HEK293 (cell line): ENCODE data around the gene SLC12A4.
A peak's percentile ranks its signal among the peaks of the same experiment; 100 is the strongest.

Source experiments
- BCL11A ChIP-seq: fragments of 450-650 bp; formaldehyde crosslinking; IDR thresholded peaks from 2 replicates; pipeline ENCODE4 v1.5.1; 2016; ENCODE audit warnings: low read depth, missing biosample characterization, missing genetic modification characterization
- GFI1B ChIP-seq: fragments of 450-650 bp; formaldehyde crosslinking; IDR thresholded peaks from 2 replicates; pipeline ENCODE4 v1.5.1; 2016; ENCODE audit warnings: missing biosample characterization, missing genetic modification characterization
- GLI4 ChIP-seq: fragments of 450-650 bp; formaldehyde crosslinking; IDR thresholded peaks from 2 replicates; pipeline ENCODE4 v1.5.1; 2016; ENCODE audit warnings: missing biosample characterization, missing genetic modification characterization
- KLF7 ChIP-seq: fragments of 450-650 bp; formaldehyde crosslinking; IDR thresholded peaks from 2 replicates; pipeline ENCODE4 v1.5.1; 2016; ENCODE audit warnings: missing biosample characterization, missing genetic modification characterization, borderline replicate concordance
- MZF1 ChIP-seq: fragments of 450-650 bp; formaldehyde crosslinking; IDR thresholded peaks from 2 replicates; pipeline ENCODE4 v1.5.1; 2017; ENCODE audit warnings: missing biosample characterization, missing genetic modification characterization, borderline replicate concordance
- REPIN1 ChIP-seq: fragments of 450-650 bp; formaldehyde crosslinking; IDR thresholded peaks from 2 replicates; pipeline ENCODE4 v1.5.1; 2017; ENCODE audit warnings: missing biosample characterization, missing genetic modification characterization, low read depth
- YY2 ChIP-seq: fragments of 450-650 bp; formaldehyde crosslinking; IDR thresholded peaks from 2 replicates; pipeline ENCODE4 v1.5.1; 2016; ENCODE audit warnings: missing biosample characterization, missing genetic modification characterization
- ZBTB11 ChIP-seq: fragments of 450-650 bp; formaldehyde crosslinking; conservative IDR thresholded peaks from 2 replicates; pipeline ENCODE4 v1.5.1; 2016; ENCODE audit warnings: low read depth, missing biosample characterization, missing genetic modification characterization
- ZBTB21 ChIP-seq: fragments of 450-650 bp; formaldehyde crosslinking; IDR thresholded peaks from 2 replicates; pipeline ENCODE4 v1.5.1; 2017; ENCODE audit warnings: missing biosample characterization, missing genetic modification characterization
- ZNF10 ChIP-seq: fragments of 450-650 bp; formaldehyde crosslinking; IDR thresholded peaks from 2 replicates; pipeline ENCODE4 v1.5.1; 2017; ENCODE audit warnings: missing biosample characterization, missing genetic modification characterization
- ZNF174 ChIP-seq: fragments of 450-650 bp; formaldehyde crosslinking; IDR thresholded peaks from 2 replicates; pipeline ENCODE4 v1.5.0; 2017; ENCODE audit warnings: missing biosample characterization, mild to moderate bottlenecking, missing genetic modification characterization
- ZNF184 ChIP-seq: fragments of 450-650 bp; IDR thresholded peaks from 2 replicates; pipeline ENCODE4 v1.5.1; 2018; ENCODE audit warnings: missing biosample characterization, mild to moderate bottlenecking, missing genetic modification characterization
- ZNF214 ChIP-seq: fragments of 450-650 bp; formaldehyde crosslinking; IDR thresholded peaks from 2 replicates; pipeline ENCODE4 v1.5.1; 2017; ENCODE audit warnings: missing biosample characterization, mild to moderate bottlenecking, missing genetic modification characterization, borderline replicate concordance
- ZNF274 ChIP-seq, 2 experiments: fragments of 200-500 bp in 1 of 2; fragments of 450-650 bp in 1 of 2; sonication (Bioruptor generic) in 1 of 2; formaldehyde crosslinking in 1 of 2; IDR thresholded peaks; 2 replicates each; pipeline versions ENCODE4 v1.5.1 to v1.6.1; 2014 to 2016; ENCODE audit warnings: borderline replicate concordance in 1 of 2, inconsistent platforms in 1 of 2, low read length in 1 of 2, missing biosample characterization in 1 of 2, missing genetic modification characterization in 1 of 2
- ZNF324 ChIP-seq: fragments of 450-650 bp; formaldehyde crosslinking; IDR thresholded peaks from 2 replicates; pipeline ENCODE4 v1.5.1; 2016; ENCODE audit warnings: missing biosample characterization, missing genetic modification characterization
- ZNF366 ChIP-seq: fragments of 450-650 bp; formaldehyde crosslinking; conservative IDR thresholded peaks from 2 replicates; pipeline ENCODE4 v1.5.1; 2016; ENCODE audit warnings: missing biosample characterization, missing genetic modification characterization
- ZNF37A ChIP-seq: fragments of 450-650 bp; IDR thresholded peaks from 2 replicates; pipeline ENCODE4 v1.5.1; 2018; ENCODE audit warnings: missing biosample characterization, missing genetic modification characterization
- ZNF610 ChIP-seq: fragments of 450-650 bp; formaldehyde crosslinking; IDR thresholded peaks from 2 replicates; pipeline ENCODE4 v1.5.1; 2016; ENCODE audit warnings: missing biosample characterization, missing genetic modification characterization, borderline replicate concordance
- ZNF626 ChIP-seq: fragments of 450-650 bp; sonication (Bioruptor Pico); formaldehyde crosslinking; IDR thresholded peaks from 2 replicates; pipeline ENCODE4 v1.5.1; 2018; ENCODE audit warnings: missing biosample characterization, missing genetic modification characterization, inconsistent platforms
- ZNF629 ChIP-seq: fragments of 450-650 bp; formaldehyde crosslinking; IDR thresholded peaks from 2 replicates; pipeline ENCODE4 v1.5.1; 2017; ENCODE audit warnings: missing biosample characterization, missing genetic modification characterization
- ZNF658 ChIP-seq: fragments of 450-650 bp; formaldehyde crosslinking; IDR thresholded peaks from 2 replicates; pipeline ENCODE4; 2016; ENCODE audit warnings: missing biosample characterization, missing genetic modification characterization
- ZNF768 ChIP-seq: fragments of 450-650 bp; formaldehyde crosslinking; IDR thresholded peaks from 2 replicates; pipeline ENCODE4 v1.5.1; 2018; ENCODE audit warnings: missing biosample characterization, mild to moderate bottlenecking, missing genetic modification characterization
- ZNF776 ChIP-seq: fragments of 450-650 bp; formaldehyde crosslinking; IDR thresholded peaks from 2 replicates; pipeline ENCODE4 v1.5.0; 2017; ENCODE audit warnings: missing biosample characterization, missing genetic modification characterization, borderline replicate concordance
- ZSCAN18 ChIP-seq: fragments of 450-650 bp; formaldehyde crosslinking; IDR thresholded peaks from 2 replicates; pipeline ENCODE4 v1.5.1; 2016; ENCODE audit warnings: missing biosample characterization, missing genetic modification characterization
- TF ChIP-seq, protein P1 (sequence below): IDR thresholded peaks from 2 replicates; pipeline ENCODE4 v1.6.1; 2011; ENCODE audit warnings: mild to moderate bottlenecking, low read depth, low read length, borderline replicate concordance
- TF ChIP-seq, protein P2 (sequence below): fragments of 450-650 bp; formaldehyde crosslinking; IDR thresholded peaks from 2 replicates; pipeline ENCODE4 v1.5.1; 2017; ENCODE audit warnings: missing biosample characterization, missing genetic modification characterization
- TF ChIP-seq, protein P3 (sequence below): fragments of 450-650 bp; formaldehyde crosslinking; IDR thresholded peaks from 2 replicates; pipeline ENCODE4 v1.5.1; 2016; ENCODE audit warnings: missing biosample characterization, missing genetic modification characterization

The SLC12A4 gene

DNA sequence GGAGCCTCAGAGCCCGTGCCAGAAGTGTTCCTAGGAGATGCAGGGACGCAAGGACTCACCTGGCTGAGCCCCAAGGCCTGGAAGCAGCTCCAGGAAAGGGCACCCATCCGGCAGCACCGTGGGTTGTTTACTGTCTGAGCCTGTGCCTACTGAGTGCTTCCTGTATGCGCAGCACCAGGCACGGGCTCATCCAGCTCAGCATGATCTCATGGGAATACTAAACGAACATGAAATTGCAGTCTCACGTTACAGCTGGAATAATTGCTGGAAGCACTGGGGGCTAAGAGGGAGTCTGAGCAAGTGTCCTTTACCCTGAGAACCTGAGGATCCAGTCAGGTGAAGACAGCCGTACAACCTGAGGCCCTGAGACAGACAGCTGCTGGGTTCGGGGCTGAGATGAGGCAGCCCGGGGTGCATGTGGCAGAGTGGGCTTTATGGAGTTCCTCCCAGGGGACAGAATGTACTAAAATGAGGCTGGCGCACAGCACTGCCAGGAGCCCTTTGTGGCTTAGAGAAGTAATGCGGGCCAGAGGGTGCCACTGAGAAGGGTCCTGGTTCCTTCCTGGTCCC, 42.2 kb downstream of the SLC12A4 start (continued):
- TF ChIP-seq ZBTB11, result no peak
- TF ChIP-seq ZNF324, result no peak
- no peak for TF ChIP-seq BCL11A (tag by site-specific recombination)
- no peak for TF ChIP-seq ZNF274 (IDR thresholded peaks at IDR 0.05; ENCODE audit: low read length)
- TF ChIP-seq ZNF274 (tag by site-specific recombination; IDR thresholded peaks at IDR 0.05; ENCODE audit: borderline replicate concordance), result no peak
- no peak for TF ChIP-seq YY2 (tag by site-specific recombination)
- no peak for TF ChIP-seq GFI1B (tag by site-specific recombination)
- no peak for TF ChIP-seq ZNF776 (tag by site-specific recombination)
- TF ChIP-seq ZNF174 (tag by site-specific recombination), result no peak
- TF ChIP-seq KLF7 (tag by site-specific recombination), result no peak
- no peak for TF ChIP-seq MZF1 (tag by site-specific recombination)
- no peak for TF ChIP-seq ZNF214 (tag by site-specific recombination)
- no peak for TF ChIP-seq ZBTB21 (tag by site-specific recombination)
- TF ChIP-seq, protein P1, sequence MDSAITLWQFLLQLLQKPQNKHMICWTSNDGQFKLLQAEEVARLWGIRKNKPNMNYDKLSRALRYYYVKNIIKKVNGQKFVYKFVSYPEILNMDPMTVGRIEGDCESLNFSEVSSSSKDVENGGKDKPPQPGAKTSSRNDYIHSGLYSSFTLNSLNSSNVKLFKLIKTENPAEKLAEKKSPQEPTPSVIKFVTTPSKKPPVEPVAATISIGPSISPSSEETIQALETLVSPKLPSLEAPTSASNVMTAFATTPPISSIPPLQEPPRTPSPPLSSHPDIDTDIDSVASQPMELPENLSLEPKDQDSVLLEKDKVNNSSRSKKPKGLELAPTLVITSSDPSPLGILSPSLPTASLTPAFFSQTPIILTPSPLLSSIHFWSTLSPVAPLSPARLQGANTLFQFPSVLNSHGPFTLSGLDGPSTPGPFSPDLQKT, result no peak
- no peak for TF ChIP-seq ZSCAN18 (tag by site-specific recombination)
- TF ChIP-seq ZNF366 (tag by site-specific recombination), result no peak; the same call in 1 of the 2 replicates
- TF ChIP-seq ZNF768 (tag by site-specific recombination), result no peak
- 0 out of 2 replicates have a peak, but pooled peaks have one; percentile 55 for TF ChIP-seq ZNF10 (tag by site-specific recombination)
- no peak for TF ChIP-seq ZNF626 (tag by site-specific recombination)
- no peak for TF ChIP-seq ZNF37A (tag by site-specific recombination)
- TF ChIP-seq, protein P2, sequence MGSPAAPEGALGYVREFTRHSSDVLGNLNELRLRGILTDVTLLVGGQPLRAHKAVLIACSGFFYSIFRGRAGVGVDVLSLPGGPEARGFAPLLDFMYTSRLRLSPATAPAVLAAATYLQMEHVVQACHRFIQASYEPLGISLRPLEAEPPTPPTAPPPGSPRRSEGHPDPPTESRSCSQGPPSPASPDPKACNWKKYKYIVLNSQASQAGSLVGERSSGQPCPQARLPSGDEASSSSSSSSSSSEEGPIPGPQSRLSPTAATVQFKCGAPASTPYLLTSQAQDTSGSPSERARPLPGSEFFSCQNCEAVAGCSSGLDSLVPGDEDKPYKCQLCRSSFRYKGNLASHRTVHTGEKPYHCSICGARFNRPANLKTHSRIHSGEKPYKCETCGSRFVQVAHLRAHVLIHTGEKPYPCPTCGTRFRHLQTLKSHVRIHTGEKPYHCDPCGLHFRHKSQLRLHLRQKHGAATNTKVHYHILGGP, result no peak
- no peak for TF ChIP-seq GLI4
- TF ChIP-seq REPIN1 (tag by site-specific recombination), result no peak
- TF ChIP-seq ZNF184, result no peak
- no peak for TF ChIP-seq ZNF658 (tag by site-specific recombination)
- peak; percentile 70; the same call in 1 of the 2 replicates for TF ChIP-seq ZNF629 (tag by site-specific recombination)
- no peak for TF ChIP-seq ZNF610 (tag by site-specific recombination)
- TF ChIP-seq, protein P3, sequence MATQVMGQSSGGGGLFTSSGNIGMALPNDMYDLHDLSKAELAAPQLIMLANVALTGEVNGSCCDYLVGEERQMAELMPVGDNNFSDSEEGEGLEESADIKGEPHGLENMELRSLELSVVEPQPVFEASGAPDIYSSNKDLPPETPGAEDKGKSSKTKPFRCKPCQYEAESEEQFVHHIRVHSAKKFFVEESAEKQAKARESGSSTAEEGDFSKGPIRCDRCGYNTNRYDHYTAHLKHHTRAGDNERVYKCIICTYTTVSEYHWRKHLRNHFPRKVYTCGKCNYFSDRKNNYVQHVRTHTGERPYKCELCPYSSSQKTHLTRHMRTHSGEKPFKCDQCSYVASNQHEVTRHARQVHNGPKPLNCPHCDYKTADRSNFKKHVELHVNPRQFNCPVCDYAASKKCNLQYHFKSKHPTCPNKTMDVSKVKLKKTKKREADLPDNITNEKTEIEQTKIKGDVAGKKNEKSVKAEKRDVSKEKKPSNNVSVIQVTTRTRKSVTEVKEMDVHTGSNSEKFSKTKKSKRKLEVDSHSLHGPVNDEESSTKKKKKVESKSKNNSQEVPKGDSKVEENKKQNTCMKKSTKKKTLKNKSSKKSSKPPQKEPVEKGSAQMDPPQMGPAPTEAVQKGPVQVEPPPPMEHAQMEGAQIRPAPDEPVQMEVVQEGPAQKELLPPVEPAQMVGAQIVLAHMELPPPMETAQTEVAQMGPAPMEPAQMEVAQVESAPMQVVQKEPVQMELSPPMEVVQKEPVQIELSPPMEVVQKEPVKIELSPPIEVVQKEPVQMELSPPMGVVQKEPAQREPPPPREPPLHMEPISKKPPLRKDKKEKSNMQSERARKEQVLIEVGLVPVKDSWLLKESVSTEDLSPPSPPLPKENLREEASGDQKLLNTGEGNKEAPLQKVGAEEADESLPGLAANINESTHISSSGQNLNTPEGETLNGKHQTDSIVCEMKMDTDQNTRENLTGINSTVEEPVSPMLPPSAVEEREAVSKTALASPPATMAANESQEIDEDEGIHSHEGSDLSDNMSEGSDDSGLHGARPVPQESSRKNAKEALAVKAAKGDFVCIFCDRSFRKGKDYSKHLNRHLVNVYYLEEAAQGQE, result no peak
